GM06990 (cell line): ENCODE data around the gene SLC25A42.

Experiments
- DNase-seq: peaks from one replicate; pipeline ENCODE4 v3.0.0-alpha.2; 2011; ENCODE audit not compliant: insufficient read length; ENCODE audit errors: extremely low read depth
- H3K27me3 ChIP-seq: replicated peaks from 2 replicates; pipeline ENCODE4 v1.6.0; 2011; ENCODE audit warnings: low read length; ENCODE audit not compliant: control insufficient read depth, insufficient read depth
- H3K36me3 ChIP-seq: 2 replicates; pipeline ENCODE4 v1.5.1; 2011; ENCODE audit warnings: low read length; ENCODE audit not compliant: control insufficient read depth, insufficient read depth
- H3K4me3 ChIP-seq: replicated peaks from 2 replicates; pipeline ENCODE4 v1.5.1; 2011; ENCODE audit warnings: low read depth, mild to moderate bottlenecking, control low read depth, low read length
- TF ChIP-seq, protein P1 (sequence below): IDR thresholded peaks from 2 replicates; pipeline ENCODE4 v1.5.1; 2011; ENCODE audit warnings: low read length, control low read depth, mild to moderate bottlenecking, inconsistent platforms; ENCODE audit not compliant: insufficient read depth, poor library complexity, severe bottlenecking

Gene SLC25A42

DNA sequence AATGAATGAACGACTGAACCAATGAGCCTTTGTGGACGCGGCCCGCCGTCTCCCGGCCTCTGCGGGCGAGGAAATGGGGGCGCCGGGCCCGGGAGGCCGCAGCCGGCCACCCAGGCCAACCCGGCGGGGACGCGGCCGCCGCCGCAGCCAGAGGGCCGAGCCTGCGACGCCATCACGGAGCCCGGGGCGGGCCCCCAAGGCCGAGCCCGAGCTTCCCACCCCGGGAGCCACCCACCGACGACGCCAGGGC, 30.7 kb upstream of the SLC25A42 start:
- Histone ChIP-seq H3K4me3 (peak overlapping the region; percentile 93), H3K27me3 (no peaks in the 10 kb centered on the region), H3K36me3 (peaks cover 6% of the 10 kb centered on the region)
- TF ChIP-seq, protein P1, sequence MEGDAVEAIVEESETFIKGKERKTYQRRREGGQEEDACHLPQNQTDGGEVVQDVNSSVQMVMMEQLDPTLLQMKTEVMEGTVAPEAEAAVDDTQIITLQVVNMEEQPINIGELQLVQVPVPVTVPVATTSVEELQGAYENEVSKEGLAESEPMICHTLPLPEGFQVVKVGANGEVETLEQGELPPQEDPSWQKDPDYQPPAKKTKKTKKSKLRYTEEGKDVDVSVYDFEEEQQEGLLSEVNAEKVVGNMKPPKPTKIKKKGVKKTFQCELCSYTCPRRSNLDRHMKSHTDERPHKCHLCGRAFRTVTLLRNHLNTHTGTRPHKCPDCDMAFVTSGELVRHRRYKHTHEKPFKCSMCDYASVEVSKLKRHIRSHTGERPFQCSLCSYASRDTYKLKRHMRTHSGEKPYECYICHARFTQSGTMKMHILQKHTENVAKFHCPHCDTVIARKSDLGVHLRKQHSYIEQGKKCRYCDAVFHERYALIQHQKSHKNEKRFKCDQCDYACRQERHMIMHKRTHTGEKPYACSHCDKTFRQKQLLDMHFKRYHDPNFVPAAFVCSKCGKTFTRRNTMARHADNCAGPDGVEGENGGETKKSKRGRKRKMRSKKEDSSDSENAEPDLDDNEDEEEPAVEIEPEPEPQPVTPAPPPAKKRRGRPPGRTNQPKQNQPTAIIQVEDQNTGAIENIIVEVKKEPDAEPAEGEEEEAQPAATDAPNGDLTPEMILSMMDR = no peak
- no peak for DNase-seq

DNA sequence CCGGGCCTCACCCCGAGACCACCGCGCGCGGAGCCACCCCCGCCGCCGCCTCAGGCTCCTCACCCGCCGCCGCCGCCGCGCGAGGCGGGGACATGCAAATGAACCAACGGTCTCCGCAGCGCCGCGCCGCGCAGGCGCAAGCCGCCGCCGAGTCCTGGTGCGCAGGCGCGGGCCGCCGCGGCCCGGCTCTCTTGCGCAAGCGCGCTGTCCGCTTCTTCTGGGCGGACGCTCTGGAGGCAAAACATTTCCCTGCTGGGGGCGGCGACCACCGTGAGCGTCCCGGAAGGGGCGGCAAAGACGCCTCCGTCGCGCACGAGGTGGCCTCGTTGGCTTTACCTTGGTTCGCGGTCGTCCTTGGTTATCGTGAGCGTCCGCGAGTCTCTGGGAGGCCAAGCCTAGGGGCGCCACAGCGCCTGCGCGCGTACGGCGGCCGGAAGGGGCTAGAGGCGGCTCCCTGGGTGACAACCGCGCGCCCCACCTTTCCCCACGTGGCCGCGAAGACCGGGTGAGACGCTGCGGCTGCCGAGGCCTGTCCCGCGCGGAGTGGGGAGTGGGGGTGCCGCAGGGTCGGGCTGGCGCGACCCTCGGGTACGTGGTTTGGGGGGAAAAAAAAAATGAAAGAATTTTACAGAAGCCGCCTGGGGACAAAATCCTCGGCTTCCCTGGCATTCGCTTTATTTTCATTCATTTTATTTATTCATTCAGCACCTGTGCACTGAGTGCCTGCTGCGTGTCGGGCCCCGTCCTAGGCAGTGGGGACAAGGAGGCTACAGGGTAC, 30.2 kb upstream of the SLC25A42 start, which contains the start of the genes ARMC6 and SUGP2:
ARMC6 (plus strand) TSS at position 178 of the 778 bp plus-strand sequence. CDS start 607 bp downstream, outside the sequence.
SUGP2 (minus strand) TSS at position 92 of the 778 bp plus-strand sequence. CDS start 2,446 bp downstream, outside the sequence.
- peaks cover 4% of the 10 kb centered on the region for H3K36me3 ChIP-seq
- H3K27me3 ChIP-seq = no peaks in the 10 kb centered on the region
- H3K4me3 ChIP-seq = peak within 1 kb of the TSS; percentile 93
- TF ChIP-seq, protein P1 = no peak
- DNase-seq = peak; percentile 98

DNA sequence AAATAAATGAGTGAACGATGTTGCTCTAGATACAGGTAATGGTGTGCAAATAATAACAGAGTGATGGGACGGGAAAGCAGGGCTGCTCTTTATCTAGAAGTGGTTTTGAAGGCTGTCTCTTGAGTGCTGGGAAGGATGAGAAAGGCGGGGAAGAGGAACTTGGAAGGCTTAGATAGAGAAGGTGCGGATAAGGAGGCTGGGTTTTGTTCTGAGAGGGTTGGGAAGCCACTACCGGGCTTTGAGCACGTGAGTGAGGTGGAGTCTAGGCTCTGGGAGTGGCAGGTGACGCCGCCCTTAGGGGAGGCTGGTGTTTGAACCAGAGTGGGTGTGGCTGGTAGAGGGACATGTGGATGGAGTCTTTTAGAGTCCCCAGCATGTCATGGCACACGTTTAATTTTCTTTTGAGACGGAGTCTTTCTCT, 29.6 kb upstream of the SLC25A42 start:
- Histone ChIP-seq H3K27me3 (no peaks in the 10 kb centered on the region), H3K36me3 (peaks cover 4% of the 10 kb centered on the region), H3K4me3 (peak overlapping the region; percentile 69)
- TF ChIP-seq, protein P1 = no peak
- peak; percentile 62 for DNase-seq

DNA sequence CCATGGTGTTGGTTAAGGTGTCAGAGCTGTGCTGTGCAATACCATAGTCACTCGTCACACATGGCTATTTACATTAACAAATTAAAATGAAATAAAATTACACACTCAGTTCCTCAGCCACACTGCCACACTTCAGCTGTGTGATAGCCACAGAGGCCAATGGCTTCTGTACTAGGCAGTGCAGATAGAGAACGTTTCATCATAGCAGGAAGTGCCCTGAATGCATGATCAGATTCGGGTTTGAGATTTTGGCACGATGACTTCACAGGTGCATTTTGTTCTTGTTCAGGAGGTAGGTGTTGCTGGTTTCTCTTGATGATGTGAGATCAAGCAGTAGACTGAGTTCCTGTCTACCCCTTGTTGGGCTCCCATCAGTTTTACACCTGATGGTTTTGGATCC, 23.9 kb upstream of the SLC25A42 start:
- Histone ChIP-seq H3K36me3 (peaks cover 20% of the 10 kb centered on the region), H3K4me3 (no peak overlapping the region), H3K27me3 (no peaks in the 10 kb centered on the region)
- DNase-seq = no peak
- TF ChIP-seq, protein P1 = no peak

DNA sequence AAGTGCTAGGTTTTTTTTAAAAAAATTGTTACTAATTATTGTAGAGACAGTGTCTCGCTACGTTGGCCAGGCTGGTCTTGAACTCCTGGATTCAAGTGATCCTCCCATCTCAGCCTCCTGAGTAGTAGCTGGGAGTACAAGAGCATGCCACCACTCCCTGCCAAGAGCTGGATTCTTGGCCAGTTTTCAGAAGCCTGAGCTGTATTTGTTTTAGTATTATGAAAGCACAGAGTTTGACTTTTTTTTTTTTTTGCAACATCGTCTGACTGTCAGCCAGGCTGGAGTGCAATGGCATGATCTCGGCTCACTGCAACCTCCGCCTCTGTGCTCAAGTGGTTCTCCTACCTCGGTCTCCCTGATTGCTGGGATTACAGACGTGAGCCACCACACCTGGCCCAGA, 23.4 kb upstream of the SLC25A42 start:
- Histone ChIP-seq H3K27me3 (no peaks in the 10 kb centered on the region), H3K36me3 (peaks cover 20% of the 10 kb centered on the region), H3K4me3 (no peak overlapping the region)
- TF ChIP-seq, protein P1 = no peak
- DNase-seq = no peak

DNA sequence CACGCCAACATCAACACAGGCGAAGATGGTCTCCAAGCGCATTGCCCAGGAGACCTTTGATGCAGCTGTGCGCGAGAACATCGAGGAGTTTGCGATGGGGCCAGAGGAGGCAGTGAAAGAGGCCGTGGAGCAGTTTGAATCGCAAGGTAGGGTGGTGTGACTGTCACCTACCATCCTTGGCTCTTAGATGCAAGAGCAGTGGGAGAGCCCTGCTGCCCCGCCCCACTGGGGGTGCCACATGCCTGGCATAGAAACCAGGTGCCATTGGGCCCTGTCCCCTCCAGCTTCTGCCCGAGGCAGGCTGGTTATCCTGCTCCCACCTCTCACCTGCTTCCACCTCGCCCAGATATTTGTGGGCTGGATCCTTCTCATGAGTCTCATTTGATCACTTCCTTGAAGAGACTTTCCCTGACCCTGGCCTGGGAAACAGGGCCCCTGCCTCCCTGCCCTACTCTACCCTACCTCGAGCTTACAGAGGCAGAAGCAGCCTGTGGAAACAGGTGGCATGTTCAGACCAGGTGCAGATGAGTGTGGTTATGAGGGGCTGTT, 21.0 kb upstream of the SLC25A42 start:
- TF ChIP-seq, protein P1 = no peak
- Histone ChIP-seq H3K27me3 (no peaks in the 10 kb centered on the region), H3K36me3 (peaks cover 19% of the 10 kb centered on the region), H3K4me3 (no peak overlapping the region)
- DNase-seq = no peak
